ENCODE data around the gene MTSS2.

DNA sequence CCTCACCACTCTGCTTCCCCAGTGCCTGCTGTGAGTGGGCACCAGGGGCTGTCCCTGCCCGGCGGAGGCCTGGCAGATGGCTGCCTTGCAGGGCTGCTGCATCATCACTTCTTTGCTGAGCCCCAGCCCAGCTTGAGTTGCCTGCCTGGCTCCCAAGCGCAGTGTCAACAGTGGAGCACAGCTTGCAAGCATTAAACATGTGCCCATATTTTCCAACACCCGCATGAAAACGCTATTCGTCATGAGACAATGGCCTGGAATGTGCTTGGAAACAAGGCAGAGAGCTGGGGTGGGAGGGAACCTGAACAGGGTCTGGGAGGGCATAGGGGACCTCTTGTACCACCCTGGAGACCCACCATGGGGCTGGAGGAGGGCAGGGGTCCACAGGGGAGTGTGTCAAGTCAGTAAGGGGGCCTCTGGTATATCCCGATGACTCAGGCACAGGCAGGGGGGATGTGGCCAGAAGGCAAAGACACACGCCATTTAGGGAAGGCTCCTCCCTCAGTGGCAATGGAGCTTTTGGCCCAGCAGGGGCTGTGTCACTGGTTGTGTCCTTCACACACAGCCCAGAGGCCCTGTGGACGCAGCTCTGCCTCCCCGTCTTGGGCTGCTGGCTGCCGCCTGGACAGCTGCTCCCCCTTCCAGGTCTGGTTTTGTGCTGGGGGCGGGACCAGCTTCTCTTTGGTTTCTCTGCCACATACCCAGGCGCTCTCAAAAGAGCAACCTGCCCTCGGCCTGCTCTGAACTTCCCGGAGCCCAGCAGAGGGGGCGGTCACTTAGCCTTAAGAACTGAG, 17.4 kb upstream of the MTSS2 start:
- TF ChIP-seq POLR2AphosphoS5 (IDR thresholded peaks at IDR 0.05; ENCODE audit: low read depth, low read length) = no peak
- TF ChIP-seq, protein P1, sequence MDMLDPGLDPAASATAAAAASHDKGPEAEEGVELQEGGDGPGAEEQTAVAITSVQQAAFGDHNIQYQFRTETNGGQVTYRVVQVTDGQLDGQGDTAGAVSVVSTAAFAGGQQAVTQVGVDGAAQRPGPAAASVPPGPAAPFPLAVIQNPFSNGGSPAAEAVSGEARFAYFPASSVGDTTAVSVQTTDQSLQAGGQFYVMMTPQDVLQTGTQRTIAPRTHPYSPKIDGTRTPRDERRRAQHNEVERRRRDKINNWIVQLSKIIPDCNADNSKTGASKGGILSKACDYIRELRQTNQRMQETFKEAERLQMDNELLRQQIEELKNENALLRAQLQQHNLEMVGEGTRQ (IDR thresholded peaks at IDR 0.05; ENCODE audit: low read length) = no peak
- TF ChIP-seq POLR2A (IDR thresholded peaks at IDR 0.05; ENCODE audit: control extremely low read depth in 1 of 2, low read depth in 2 of 2, low read length in 2 of 2) = no peak

Data from H1 (cell line).